MG63 (cell line): ENCODE measurements around the gene ZNF761. TPM values are rescaled to one million over a fixed set of nuclear protein-coding genes. Genes with fewer than 3 reads are reported as not detected.
A peak's percentile ranks its signal among the peaks of the same experiment; 100 is the strongest.
"Not testable (repeated sequence)": the region's sequence is repeated elsewhere in the genome, so short reads cannot be mapped to it uniquely, and the experiment has no call there.

Experiments
- DNase-seq: peaks from one replicate; pipeline ENCODE4 v3.0.0-alpha.2; 2020
- H3K27me3 ChIP-seq: fragments of 250-450 bp; sonication (Bioruptor Pico); 2 replicates; pipeline ENCODE4 v1.5.1; 2020; ENCODE audit warnings: mild to moderate bottlenecking, moderate library complexity
- H3K36me3 ChIP-seq: fragments of 250-450 bp; sonication (Bioruptor Pico); 2 replicates; pipeline ENCODE4 v1.5.1; 2020; ENCODE audit warnings: mild to moderate bottlenecking, moderate library complexity
- H3K4me3 ChIP-seq: fragments of 250-450 bp; sonication (Bioruptor Pico); 2 replicates; pipeline ENCODE4 v1.5.1; 2020; ENCODE audit warnings: mild to moderate bottlenecking, moderate library complexity
- H3K9me3 ChIP-seq: fragments of 250-450 bp; sonication (Bioruptor Pico); 2 replicates; pipeline ENCODE4 v1.5.1; 2020; ENCODE audit warnings: mild to moderate bottlenecking, moderate library complexity
- total RNA-seq: library from RNA; depleted of rRNA; stranded (reverse); fragments of >200 nt; shearing (Covaris generic); gene quantifications from 2 replicates; pipeline ENCODE4 v1.2.3, GENCODE V29; 2014; ENCODE audit warnings: low replicate concordance; rRNA removed

ZNF761 gene
- total RNA-seq, result 9.7 and 14.4 TPM in 2 replicates

- peaks cover 26% of the 10 kb centered on the region for H3K36me3 ChIP-seq
- no peaks in the 10 kb centered on the region for H3K27me3 ChIP-seq
- peak within 1 kb of the TSS; percentile 76 for H3K4me3 ChIP-seq
- DNase-seq, result peak; percentile 90
- H3K9me3 ChIP-seq, result 0 out of 2 replicates have a peak, but pooled peaks cover 2% of the 10 kb centered on the region
Measured at GRCh38 chr19:53431399-53432087, at the start of gene ZNF761. ZNF761 (plus strand) TSS chr19:53431984; CDS start chr19:53447269, 15,285 bp downstream.

DNA sequence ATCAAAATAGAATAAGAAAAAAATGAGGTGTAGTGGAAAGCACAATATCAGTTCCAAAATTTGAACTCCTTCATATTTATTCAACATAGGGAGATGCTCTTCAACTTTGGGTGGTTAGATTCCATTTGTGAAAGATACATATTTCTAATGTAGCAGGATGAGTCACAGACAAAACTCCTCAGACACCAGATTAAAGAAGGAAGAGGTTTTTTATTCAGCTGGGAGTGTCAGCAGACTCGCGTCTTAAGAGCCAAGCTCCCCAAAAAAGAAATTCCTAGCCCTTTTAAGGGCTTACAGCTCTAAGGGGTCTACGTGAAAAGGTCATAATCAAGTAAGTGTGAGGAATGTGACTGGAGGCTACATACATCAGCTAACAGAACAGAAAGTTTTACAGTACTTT lies 43.6 kb upstream of the ZNF761 start:
- no peaks in the 10 kb centered on the region for H3K27me3 ChIP-seq
- H3K36me3 ChIP-seq, result no peaks in the 10 kb centered on the region
- H3K9me3 ChIP-seq, result peaks cover 16% of the 10 kb centered on the region
- no peak overlapping the region for H3K4me3 ChIP-seq
- no peak for DNase-seq

DNA sequence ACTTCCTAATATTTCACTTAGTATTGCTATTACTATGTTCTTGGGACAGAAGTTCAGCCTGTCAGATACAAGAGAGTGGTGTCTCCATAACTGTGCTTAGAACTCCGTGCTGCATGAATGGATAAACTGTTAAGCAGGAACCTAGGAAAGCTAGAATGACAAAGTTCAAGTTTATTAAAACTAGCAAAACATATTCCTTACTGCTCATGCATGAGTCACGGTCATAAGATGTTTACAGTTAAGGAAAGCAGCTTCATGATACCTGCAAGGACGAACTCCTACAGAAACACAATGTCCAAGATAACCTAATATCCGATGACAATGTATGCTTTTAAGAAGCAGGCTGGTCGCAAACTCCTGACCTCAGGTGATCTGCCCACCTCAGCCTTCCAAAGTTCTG lies 42.9 kb upstream of the ZNF761 start:
- no peaks in the 10 kb centered on the region for H3K36me3 ChIP-seq
- peaks cover 10% of the 10 kb centered on the region for H3K9me3 ChIP-seq
- H3K27me3 ChIP-seq, result no peaks in the 10 kb centered on the region
- no peak overlapping the region for H3K4me3 ChIP-seq
- DNase-seq, result no peak

GRCh38 chr19:53389571-53389970 lies 42.2 kb upstream of the ZNF761 start:
- Histone ChIP-seq H3K27me3 (no peaks in the 10 kb centered on the region), H3K4me3 (no peak overlapping the region)
- no peak for DNase-seq

DNA sequence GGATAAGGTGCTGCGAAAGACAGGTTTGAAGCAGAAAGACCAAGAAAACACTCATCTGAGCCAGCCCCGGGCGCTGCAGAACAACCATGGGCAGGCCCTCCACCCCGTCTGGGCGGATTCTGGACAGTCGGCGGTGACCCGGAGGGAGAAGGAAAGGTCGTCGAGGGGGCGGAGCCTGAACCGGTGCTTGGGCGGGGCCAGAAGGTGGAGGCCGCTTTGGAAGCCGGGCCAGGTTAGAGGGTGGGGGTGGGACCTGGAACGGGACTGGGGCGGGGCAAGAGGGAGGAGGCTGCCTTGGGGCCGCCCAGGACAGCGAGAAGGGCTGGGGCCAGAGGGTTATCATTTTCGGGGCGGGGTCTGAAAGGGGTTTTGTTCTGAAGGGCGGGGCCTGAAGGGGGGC lies 41.8 kb upstream of the ZNF761 start:
- DNase-seq, result no peak
- H3K36me3 ChIP-seq, result no peaks in the 10 kb centered on the region
- peaks cover 5% of the 10 kb centered on the region for H3K9me3 ChIP-seq
- H3K27me3 ChIP-seq, result no peaks in the 10 kb centered on the region
- no peak overlapping the region for H3K4me3 ChIP-seq

More at GRCh38 chr19:53389571-53389970, 42.2 kb upstream of the ZNF761 start:
- Histone ChIP-seq H3K9me3 (peaks cover 7% of the 10 kb centered on the region), H3K36me3 (no peaks in the 10 kb centered on the region)

DNA sequence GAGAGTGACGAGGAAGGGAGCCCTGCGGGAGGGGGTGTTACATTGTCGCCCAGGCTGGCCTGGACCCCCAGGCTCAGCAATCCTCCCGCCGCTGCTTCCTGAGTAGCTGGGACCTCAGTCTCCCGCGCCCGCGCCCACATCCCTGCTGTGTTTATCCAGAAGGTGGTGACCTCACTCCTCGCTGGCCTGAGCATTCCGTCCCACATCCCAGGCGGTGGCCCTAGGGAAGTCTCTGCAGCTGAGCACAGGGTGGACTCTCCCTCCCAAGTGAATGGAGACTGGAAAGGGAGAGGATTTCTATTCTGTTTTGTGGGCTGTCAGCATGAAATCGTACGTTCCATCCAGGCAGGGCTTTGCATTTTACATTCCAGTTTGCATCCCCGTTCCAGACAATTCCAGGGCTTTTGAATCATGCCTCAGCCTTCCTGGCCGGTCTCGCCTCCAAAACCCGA lies 37.2 kb upstream of the ZNF761 start:
- Histone ChIP-seq H3K27me3 (no peaks in the 10 kb centered on the region), H3K4me3 (peak overlapping the region; percentile 73), H3K9me3 (peaks cover 1% of the 10 kb centered on the region; the same call in 1 of the 2 replicates), H3K36me3 (peaks cover 15% of the 10 kb centered on the region)
- peak; percentile 62 for DNase-seq

DNA sequence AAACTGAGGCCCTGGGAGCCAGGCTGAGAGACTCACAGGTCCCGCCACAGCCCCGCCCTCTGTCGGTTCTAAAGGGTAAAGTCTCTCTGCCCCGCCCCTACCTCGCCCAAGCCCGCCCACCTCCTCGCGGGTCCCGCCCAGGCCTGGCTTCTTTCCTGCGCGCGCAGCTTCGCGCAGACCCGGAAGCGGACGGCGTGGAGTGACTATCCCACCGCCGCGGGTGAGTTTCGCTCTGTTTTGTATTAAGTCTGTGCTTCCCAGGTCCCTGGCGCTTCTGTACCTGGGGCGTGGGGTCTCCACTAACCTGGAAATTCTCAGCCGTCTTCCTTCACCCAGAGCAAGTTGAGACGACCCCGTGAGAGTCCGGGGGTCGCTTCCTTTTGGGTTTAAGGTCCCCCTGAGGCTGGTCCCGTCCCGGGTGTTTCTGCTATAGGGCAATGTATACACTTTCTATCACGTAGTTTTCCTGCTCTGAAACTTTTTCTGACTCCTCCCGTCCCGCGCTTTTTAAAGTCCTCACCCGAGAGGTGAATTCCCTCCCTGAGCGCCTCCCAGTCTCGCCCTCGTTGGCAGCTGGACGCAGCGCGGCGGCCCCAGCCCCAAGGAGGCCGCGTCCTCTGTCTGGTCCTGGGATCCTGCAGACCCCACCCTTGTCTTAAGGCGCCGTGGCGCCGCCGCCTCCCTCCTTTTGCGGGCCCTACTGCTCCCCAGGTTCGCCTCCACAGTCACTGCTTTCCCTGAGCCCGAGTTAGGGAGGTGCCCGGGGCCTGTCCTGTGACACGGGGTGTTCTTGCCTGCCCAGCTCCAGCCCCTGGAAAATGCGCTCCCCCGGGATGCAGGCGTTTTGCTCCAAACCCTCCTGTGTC lies 36.6 kb upstream of the ZNF761 start, which contains the start of gene ZNF765:
TSS of gene ZNF765 (plus strand) at position 176 of the 866 bp plus-strand sequence. CDS start 2,867 bp downstream, outside the sequence.
- DNase-seq, result peak; percentile 92
- peaks cover 22% of the 10 kb centered on the region for H3K36me3 ChIP-seq
- H3K27me3 ChIP-seq, result no peaks in the 10 kb centered on the region
- H3K9me3 ChIP-seq, result peaks cover 4% of the 10 kb centered on the region; the same call in 1 of the 2 replicates
- peak within 1 kb of the TSS; percentile 73 for H3K4me3 ChIP-seq

GRCh38 chr19:53395840-53396524 lies 35.8 kb upstream of the ZNF761 start:
- not testable (repeated sequence) for H3K27me3 ChIP-seq, H3K9me3 ChIP-seq, DNase-seq
- peaks cover 28% of the 10 kb centered on the region for H3K36me3 ChIP-seq
- H3K4me3 ChIP-seq, result peak overlapping the region; percentile 73

DNA sequence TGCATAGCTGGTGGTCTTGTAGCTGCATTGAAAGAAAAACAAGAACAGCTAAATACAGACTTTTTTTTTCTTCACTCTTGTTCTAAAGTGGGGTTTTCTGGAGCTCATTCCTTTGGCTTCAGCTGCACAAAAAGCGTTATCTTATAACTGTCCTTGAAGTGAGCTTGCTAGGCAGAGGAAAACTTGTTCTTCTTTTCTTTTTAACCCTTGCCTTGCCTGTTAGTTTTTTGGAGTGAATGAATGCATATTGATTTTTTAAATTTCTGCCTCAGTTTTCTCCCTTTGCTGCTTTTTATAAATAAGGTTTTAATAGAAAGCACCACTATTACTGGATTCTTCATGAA lies 35.3 kb upstream of the ZNF761 start:
- no peak for DNase-seq
- Histone ChIP-seq H3K9me3 (peaks cover 4% of the 10 kb centered on the region; the same call in 1 of the 2 replicates), H3K36me3 (peaks cover 30% of the 10 kb centered on the region), H3K4me3 (no peak overlapping the region), H3K27me3 (no peaks in the 10 kb centered on the region)

DNA sequence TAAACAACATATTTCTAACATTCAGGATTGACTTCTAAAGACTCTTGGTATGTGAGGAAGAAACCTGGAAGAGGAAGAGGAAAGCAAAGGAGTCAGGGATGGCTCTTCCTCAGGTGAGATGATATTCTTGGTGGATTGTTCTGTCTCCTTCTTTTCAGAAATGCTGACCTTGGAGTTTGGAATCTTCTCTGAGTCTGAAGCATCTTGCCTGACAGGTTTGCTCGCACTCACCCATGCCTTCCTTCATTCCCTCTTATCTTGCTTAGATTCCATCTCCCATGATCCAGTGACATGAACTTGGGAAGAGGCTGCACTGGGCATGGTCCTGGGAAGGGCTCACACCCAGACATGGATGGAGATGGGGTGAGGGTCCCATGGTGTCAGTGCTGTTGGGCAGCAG lies 33.9 kb upstream of the ZNF761 start:
- H3K4me3 ChIP-seq, H3K9me3 ChIP-seq, DNase-seq, H3K27me3 ChIP-seq: not testable (repeated sequence)
- H3K36me3 ChIP-seq, result peaks cover 43% of the 10 kb centered on the region

GRCh38 chr19:53409505-53410204 lies 22.1 kb upstream of the ZNF761 start:
- Histone ChIP-seq H3K27me3 (no peaks in the 10 kb centered on the region), H3K9me3 (peaks cover 46% of the 10 kb centered on the region), H3K4me3 (no peak overlapping the region), H3K36me3 (peaks cover 59% of the 10 kb centered on the region)
- DNase-seq, result no peak

DNA sequence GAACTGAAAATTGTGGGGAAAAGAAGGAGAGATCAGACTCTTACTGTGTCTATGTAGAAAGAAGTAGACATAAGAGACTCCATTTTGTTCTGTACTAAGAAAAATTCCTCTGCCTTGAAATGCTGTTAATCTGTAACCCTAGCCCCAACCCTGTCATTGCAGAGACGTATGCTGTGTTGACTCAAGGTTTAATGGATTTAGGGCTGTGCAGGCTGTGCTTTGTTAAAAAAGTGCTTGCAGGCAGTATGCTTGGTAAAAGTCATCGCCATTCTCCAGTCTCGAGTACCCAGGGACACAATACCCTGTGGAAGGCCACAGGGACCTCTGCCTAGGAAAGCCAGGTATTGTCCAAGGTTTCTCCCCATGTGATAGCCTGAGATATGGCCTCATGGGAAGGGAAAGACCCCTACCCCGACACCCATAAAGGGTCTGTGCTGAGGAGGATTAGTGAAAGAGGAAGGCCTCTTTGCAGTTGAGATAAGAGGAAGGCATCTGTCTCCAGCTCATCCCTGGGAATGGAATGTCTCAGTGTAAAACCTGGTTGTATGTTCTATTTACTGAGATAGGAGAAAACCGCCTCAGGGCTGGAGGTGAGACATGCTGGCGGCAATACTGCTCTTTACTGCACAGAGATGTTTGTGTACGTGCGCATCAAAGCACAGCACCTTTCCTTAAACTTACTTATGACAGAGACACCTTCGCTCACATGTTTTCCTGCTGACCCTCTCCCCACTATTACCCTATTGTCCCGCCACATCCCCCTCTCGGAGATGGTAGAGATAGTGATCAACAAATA lies 11.1 kb upstream of the ZNF761 start:
- not testable (repeated sequence) for H3K36me3 ChIP-seq

DNA sequence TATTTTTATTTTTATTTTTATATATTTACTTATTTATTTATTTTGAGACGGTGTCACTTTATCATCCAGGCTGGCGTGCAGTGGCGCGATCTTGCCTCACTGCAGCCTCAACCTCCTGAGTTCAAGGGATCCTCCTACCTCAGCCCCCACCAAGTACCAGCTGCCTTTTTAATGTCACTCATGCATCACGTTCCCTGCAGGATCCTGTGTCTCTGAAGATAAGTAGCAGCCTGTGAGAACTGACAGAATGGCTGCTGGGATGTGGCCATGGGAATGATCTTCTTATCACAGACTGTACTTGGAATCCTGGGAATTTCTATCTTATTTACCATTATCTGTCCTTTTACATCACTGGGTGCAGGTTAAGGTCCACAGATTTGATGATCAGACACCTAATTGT lies 9.2 kb upstream of the ZNF761 start:
- H3K9me3 ChIP-seq, result no peaks in the 10 kb centered on the region
- DNase-seq, result no peak
- H3K36me3 ChIP-seq, result no peaks in the 10 kb centered on the region
- no peaks in the 10 kb centered on the region for H3K27me3 ChIP-seq
- no peak overlapping the region for H3K4me3 ChIP-seq

More for the DNA sequence above, 11.1 kb upstream of the ZNF761 start:
- not testable (repeated sequence) for H3K9me3 ChIP-seq, H3K4me3 ChIP-seq, H3K27me3 ChIP-seq, DNase-seq

- H3K27me3 ChIP-seq, H3K4me3 ChIP-seq, H3K36me3 ChIP-seq, H3K9me3 ChIP-seq, DNase-seq: not testable (repeated sequence)
Measured at GRCh38 chr19:53423074-53423473, 8.7 kb upstream of the ZNF761 start.

DNA sequence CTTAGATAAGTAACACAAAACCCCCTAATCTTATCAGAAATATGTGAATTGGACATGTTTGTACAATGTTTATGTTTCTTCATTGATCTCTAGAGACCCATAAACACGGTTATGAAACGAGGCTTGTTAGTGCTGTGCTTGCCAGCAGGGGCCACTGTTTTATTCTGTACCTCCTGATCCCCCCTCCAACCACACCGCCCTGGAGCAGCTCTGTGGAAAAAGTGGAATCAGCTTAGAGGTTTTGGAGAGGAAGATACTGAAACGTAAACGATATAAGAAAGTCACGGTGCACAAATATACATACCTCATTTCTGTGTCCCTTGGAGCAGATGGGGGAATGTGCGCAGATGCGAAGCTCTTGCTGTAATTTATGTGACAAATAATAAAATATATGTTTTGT lies 8.1 kb upstream of the ZNF761 start:
- DNase-seq, result peak; percentile 24
- not testable (repeated sequence) for H3K36me3 ChIP-seq

More for the DNA sequence above, 8.1 kb upstream of the ZNF761 start:
- not testable (repeated sequence) for H3K4me3 ChIP-seq, H3K9me3 ChIP-seq, H3K27me3 ChIP-seq
